HG03039 (cell line): Measurements from ENCODE around the gene KDM5B.
"Not testable (repeated sequence)": the region's sequence is repeated elsewhere in the genome, so short reads cannot be mapped to it uniquely, and the experiment has no call there.

Experiments
- ATAC-seq: cut with Tn5 transposase; IDR thresholded peaks from one replicate; pipeline ENCODE4 v1.9.1; 2021; ENCODE audit warnings: mild to moderate bottlenecking, moderate library complexity; ENCODE audit not compliant: unreplicated experiment

Gene KDM5B

GRCh38 chr1:202807926-202808757, at the start of gene KDM5B:
Gene KDM5B (minus strand): TSS chr1:202808421. CDS start chr1:202808305, 116 bp downstream.
- ATAC-seq = no peak

- ATAC-seq = no peak
Measured at GRCh38 chr1:202857136-202857610, 49.0 kb upstream of the KDM5B start.

- ATAC-seq = no peak
Measured at GRCh38 chr1:202856014-202856413, 47.8 kb upstream of the KDM5B start.

DNA sequence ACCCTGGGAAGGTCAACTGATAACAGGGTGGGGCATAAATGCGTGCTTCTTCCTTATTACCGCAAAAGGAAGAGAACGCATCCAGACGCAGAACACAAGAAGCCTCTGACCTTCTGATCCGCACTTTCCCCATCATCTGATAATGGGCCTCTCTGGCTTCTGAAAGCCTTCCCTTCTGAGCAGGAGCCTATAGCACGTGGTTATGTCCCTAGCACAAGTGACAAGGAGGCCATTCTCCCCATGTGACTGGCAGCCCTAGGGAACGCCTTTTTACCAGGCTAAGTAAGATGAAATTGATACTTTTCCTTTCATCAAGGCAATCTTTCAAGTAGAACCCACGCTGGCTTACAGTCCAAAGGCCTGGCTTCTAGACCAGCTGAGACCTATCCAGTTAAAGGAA, 46.6 kb upstream of the KDM5B start:
- no peak for ATAC-seq

- ATAC-seq = no peak
Measured at GRCh38 chr1:202852163-202852904, 44.1 kb upstream of the KDM5B start.

- ATAC-seq = no peak
Measured at GRCh38 chr1:202850593-202851362, 42.6 kb upstream of the KDM5B start.

DNA sequence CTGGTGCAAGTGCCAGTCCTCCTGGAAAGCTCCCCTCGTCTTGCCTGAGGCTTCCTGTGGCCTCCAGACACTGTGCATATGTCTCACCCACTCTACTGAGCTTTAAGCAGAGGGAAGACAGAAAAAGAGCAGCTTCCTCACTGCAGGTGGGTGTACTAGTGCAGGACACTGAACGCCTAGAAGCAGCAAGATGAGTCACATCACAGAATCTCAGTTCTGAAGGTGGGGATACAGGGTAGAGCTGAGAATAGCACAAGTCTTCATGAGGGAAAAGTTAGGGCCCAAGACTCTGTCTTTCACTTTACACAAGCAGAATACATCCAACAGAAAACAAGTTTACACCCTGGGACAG, 39.9 kb upstream of the KDM5B start:
- ATAC-seq = peak; percentile 70

GRCh38 chr1:202844935-202845334, 36.7 kb upstream of the KDM5B start:
- ATAC-seq = no peak

DNA sequence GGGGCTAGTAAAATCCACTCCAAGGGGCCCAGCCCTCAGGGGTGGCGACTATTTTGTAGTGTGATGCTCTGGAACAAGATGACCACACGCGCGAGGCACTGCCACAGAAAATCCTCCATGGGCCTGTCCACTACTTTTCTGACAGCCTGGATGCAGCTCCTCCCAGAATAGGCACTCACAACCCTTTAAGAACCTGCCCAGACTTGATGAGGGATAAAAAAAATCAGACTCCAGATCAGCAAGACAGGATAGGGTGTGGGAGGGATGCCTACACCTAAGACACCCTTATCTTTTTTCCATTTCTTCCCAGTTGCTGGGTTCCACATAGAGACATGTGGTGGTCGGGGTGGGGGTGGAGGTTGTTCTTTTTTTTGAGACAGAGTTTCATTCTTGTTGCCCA, 36.0 kb upstream of the KDM5B start:
- ATAC-seq = no peak

GRCh38 chr1:202843081-202843480, 34.9 kb upstream of the KDM5B start:
- no peak for ATAC-seq

GRCh38 chr1:202837746-202838262, 29.6 kb upstream of the KDM5B start:
- no peak for ATAC-seq

GRCh38 chr1:202836623-202837403, 28.6 kb upstream of the KDM5B start:
- ATAC-seq = no peak

GRCh38 chr1:202835548-202836072, 27.4 kb upstream of the KDM5B start:
- no peak for ATAC-seq

DNA sequence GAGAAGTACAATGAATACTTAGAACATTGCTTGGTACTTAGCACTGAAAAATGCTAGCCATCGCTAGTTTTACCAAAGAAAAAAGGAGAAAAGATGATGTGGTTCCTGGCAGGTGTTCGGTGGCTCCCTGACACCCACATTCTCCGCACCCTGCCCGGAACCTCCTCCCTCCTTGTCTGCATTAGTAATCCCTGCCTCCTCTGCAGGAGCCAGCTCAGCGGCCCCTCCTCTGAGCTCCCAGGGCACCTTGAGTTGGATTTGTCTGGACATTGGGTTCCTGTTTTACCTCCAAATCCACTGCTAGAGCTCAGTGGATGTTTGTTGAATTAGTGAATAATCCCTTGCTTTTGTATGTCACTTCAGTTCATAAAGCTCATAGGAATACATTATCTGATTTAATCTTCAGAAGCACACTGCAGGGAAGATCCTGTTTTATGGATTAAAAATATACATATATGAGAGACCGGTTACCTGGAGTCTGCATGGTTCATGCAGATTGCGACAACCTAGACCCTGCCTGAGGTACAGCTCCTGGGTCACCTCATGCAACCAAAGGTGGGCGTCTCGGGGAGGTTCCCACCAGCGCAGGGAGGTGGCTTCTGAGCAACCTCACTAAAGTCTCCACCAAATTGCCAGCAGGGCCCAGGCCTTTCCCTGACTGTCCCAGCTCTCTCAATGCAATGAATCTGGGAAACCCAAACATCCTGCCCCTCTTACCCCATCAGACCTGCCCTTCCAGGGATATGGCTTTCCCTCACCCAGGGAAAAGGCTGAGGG, 26.7 kb upstream of the KDM5B start:
- ATAC-seq = no peak

- no peak for ATAC-seq
Measured at GRCh38 chr1:202831906-202832305, 23.7 kb upstream of the KDM5B start.

DNA sequence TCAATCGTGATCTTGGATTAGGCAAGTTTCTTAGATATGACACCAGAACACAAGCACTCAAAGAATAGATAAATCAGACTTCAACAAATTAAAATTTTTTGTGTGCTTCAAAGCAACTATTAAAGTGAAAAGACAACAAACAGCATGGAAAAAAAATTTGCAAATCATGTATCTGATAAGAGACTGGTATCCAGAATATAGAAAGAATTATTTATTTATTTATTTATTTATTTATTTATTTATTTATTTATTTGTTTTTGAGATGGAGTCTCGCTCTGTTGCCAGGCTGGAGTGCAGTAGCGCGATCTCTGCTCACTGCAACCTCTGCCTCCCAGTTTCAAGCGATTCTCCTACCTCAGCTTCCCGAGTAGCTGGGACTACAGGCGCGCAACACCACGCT, 21.0 kb upstream of the KDM5B start:
- ATAC-seq = not testable (repeated sequence)

GRCh38 chr1:202825748-202826147, 17.5 kb upstream of the KDM5B start:
- ATAC-seq = no peak

GRCh38 chr1:202821467-202821866, 13.2 kb upstream of the KDM5B start:
- ATAC-seq = no peak

DNA sequence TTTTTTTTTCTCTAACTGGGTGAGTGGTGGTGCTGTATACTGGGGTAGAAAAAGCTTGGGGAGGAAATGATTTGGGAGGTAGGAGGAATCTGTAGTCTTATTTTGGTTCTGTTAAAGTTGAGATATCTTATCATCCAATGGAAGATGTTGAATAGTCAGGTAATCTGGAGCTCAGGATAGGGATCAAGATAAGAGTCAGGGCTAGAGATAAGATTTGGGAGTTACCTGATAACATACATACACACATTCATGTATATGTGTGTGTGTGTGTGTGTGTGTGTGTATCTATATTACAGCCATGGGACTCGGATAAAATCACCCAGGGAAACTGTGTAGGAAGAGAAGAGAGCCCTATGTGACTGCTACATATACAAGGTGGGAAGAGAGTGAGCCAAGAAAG, 10.6 kb upstream of the KDM5B start:
- ATAC-seq = no peak
